H9 (cell line): ENCODE results near the gene ZSCAN2. TPM values are rescaled to one million over a fixed set of nuclear protein-coding genes. Genes with fewer than 3 reads are reported as not detected.
A peak's percentile ranks its signal among the peaks of the same experiment; 100 is the strongest.
"Not testable (repeated sequence)": the region's sequence is repeated elsewhere in the genome, so short reads cannot be mapped to it uniquely, and the experiment has no call there.

ENCODE experiments used
- DNase-seq: peaks from one replicate; pipeline ENCODE4 v3.0.0-alpha.2; 2017
- H2AFZ ChIP-seq: one replicate; pipeline ENCODE4 v1.6.1; 2013; ENCODE audit warnings: mild to moderate bottlenecking, low read length, control low read depth, moderate library complexity
- H2AK5ac ChIP-seq: 2 replicates; pipeline ENCODE4 v1.6.1; 2013; ENCODE audit warnings: low read length, control low read depth, mixed read lengths; ENCODE audit not compliant: insufficient read length
- H2BK120ac ChIP-seq: one replicate; pipeline ENCODE4 v1.6.1; 2013; ENCODE audit warnings: low read depth, mild to moderate bottlenecking, low read length, control low read depth, inconsistent platforms; ENCODE audit not compliant: poor library complexity, severe bottlenecking
- H2BK12ac ChIP-seq: 2 replicates; pipeline ENCODE4 v1.6.1; 2013; ENCODE audit warnings: low read length, control low read depth, mixed read lengths, low read depth; ENCODE audit not compliant: insufficient read length
- H2BK15ac ChIP-seq: 2 replicates; pipeline ENCODE4 v1.6.1; 2013; ENCODE audit warnings: low read depth, low read length, control low read depth
- H2BK20ac ChIP-seq: one replicate; pipeline ENCODE4 v1.6.1; 2013; ENCODE audit warnings: low read depth, mild to moderate bottlenecking, low read length, control low read depth, inconsistent platforms; ENCODE audit not compliant: poor library complexity, severe bottlenecking
- H2BK5ac ChIP-seq: 2 replicates; pipeline ENCODE4 v1.6.1; 2013; ENCODE audit warnings: low read length, control low read depth, mixed read lengths; ENCODE audit not compliant: insufficient read length
- H3K14ac ChIP-seq: 2 replicates; pipeline ENCODE4 v1.6.1; 2013; ENCODE audit warnings: low read length, control low read depth; ENCODE audit not compliant: insufficient read depth
- H3K18ac ChIP-seq: 2 replicates; pipeline ENCODE4 v1.6.1; 2013; ENCODE audit warnings: low read depth, mild to moderate bottlenecking, mixed read lengths, low read length, control low read depth; ENCODE audit not compliant: insufficient read length
- H3K23ac ChIP-seq: 2 replicates; pipeline ENCODE4 v1.6.1; 2013; ENCODE audit warnings: low read length, control low read depth, mixed read lengths, low read depth; ENCODE audit not compliant: insufficient read length
- H3K23me2 ChIP-seq: 2 replicates; pipeline ENCODE4 v1.6.1; 2013; ENCODE audit warnings: low read depth, mild to moderate bottlenecking, mixed read lengths, low read length, control low read depth; ENCODE audit not compliant: insufficient read length, poor library complexity, severe bottlenecking
- H3K27ac ChIP-seq: 2 replicates; pipeline ENCODE4 v1.5.1; 2013; ENCODE audit warnings: low read length, control low read depth, mixed read lengths, low read depth; ENCODE audit not compliant: insufficient read length
- H3K27me3 ChIP-seq: 2 replicates; pipeline ENCODE4 v1.6.1; 2013; ENCODE audit warnings: low read length, control low read depth, inconsistent platforms; ENCODE audit not compliant: insufficient read depth
- H3K4ac ChIP-seq: 2 replicates; pipeline ENCODE4 v1.6.1; 2013; ENCODE audit warnings: low read depth, mild to moderate bottlenecking, control low read depth, inconsistent platforms, low read length, moderate library complexity
- H3K4me1 ChIP-seq: 2 replicates; pipeline ENCODE4 v1.6.1; 2013; ENCODE audit warnings: low read length, control low read depth, inconsistent platforms; ENCODE audit not compliant: insufficient read depth
- H3K4me2 ChIP-seq: 2 replicates; pipeline ENCODE4 v1.6.1; 2013; ENCODE audit warnings: low read length, control low read depth, mixed read lengths; ENCODE audit not compliant: insufficient read length, insufficient read depth
- H3K56ac ChIP-seq: 2 replicates; pipeline ENCODE4 v1.6.1; 2013; ENCODE audit warnings: low read depth, mild to moderate bottlenecking, mixed read lengths, low read length, control low read depth; ENCODE audit not compliant: insufficient read length
- H3K79me1 ChIP-seq: 2 replicates; pipeline ENCODE4 v1.6.1; 2013; ENCODE audit warnings: low read depth, mild to moderate bottlenecking, moderate library complexity, low read length, control low read depth, inconsistent platforms; ENCODE audit not compliant: insufficient read depth, poor library complexity, severe bottlenecking
- H3K79me2 ChIP-seq: 2 replicates; pipeline ENCODE4 v1.6.1; 2013; ENCODE audit warnings: low read length, control low read depth, inconsistent platforms; ENCODE audit not compliant: insufficient read depth
- H3K9ac ChIP-seq: 2 replicates; pipeline ENCODE4 v1.6.1; 2013; ENCODE audit warnings: low read length, control low read depth, mixed read lengths; ENCODE audit not compliant: insufficient read length; ENCODE audit errors: extremely low read depth
- H3K9me3 ChIP-seq: one replicate; pipeline ENCODE4 v1.6.1; 2013; ENCODE audit warnings: low read depth, low read length, inconsistent platforms; ENCODE audit not compliant: control insufficient read depth
- H3T11ph ChIP-seq: one replicate; pipeline ENCODE4 v1.6.1; 2013; ENCODE audit warnings: mild to moderate bottlenecking, low read length, control low read depth, inconsistent platforms
- H4K20me1 ChIP-seq: one replicate; pipeline ENCODE4 v1.6.1; 2013; ENCODE audit not compliant: control insufficient read depth, insufficient read length, insufficient read depth
- H4K5ac ChIP-seq: 2 replicates; pipeline ENCODE4 v1.6.1; 2013; ENCODE audit warnings: low read depth, mild to moderate bottlenecking, mixed read lengths, low read length, control low read depth; ENCODE audit not compliant: insufficient read length
- H4K8ac ChIP-seq: replicated peaks from 2 replicates; pipeline ENCODE4 v1.6.1; 2013; ENCODE audit warnings: low read length, control low read depth, mixed read lengths, low read depth; ENCODE audit not compliant: insufficient read length
- H4K91ac ChIP-seq: 2 replicates; pipeline ENCODE4 v1.6.1; 2013; ENCODE audit warnings: low read depth, mild to moderate bottlenecking, moderate library complexity, mixed read lengths, low read length, control low read depth; ENCODE audit not compliant: insufficient read length
- H3K27ac Mint-ChIP-seq, 3 experiments: 2 replicates in 2 of 3; 3 replicates in 1 of 3; pipeline ENCODE4 v1.8.0; 2020 to 2021; ENCODE audit warnings: mixed read lengths in 3 of 3, mild to moderate bottlenecking in 1 of 3, moderate library complexity in 1 of 3
- H3K27me3 Mint-ChIP-seq: 2 replicates; pipeline ENCODE4 v1.8.0; 2021; ENCODE audit warnings: low read depth, mild to moderate bottlenecking, moderate library complexity, mixed read lengths
- H3K36me3 Mint-ChIP-seq, 3 experiments: 2 replicates in 2 of 3; 3 replicates in 1 of 3; pipeline ENCODE4 v1.8.0; 2020 to 2021; ENCODE audit warnings: low read depth in 3 of 3, mixed read lengths in 3 of 3; ENCODE audit not compliant: insufficient read depth in 1 of 3
- H3K4me1 Mint-ChIP-seq, 2 experiments: 2 replicates each; pipeline ENCODE4 v1.8.0; 2020; ENCODE audit warnings: mixed read lengths in 2 of 2
- H3K4me3 Mint-ChIP-seq, 2 experiments: 2 replicates in 1 of 2; 3 replicates in 1 of 2; pipeline ENCODE4 v1.8.0; 2020 to 2021; ENCODE audit warnings: mild to moderate bottlenecking in 2 of 2, mixed read lengths in 2 of 2, moderate library complexity in 1 of 2
- H3K9me3 Mint-ChIP-seq, 2 experiments: 2 replicates in 1 of 2; 3 replicates in 1 of 2; pipeline ENCODE4 v1.8.0; 2020; ENCODE audit warnings: mild to moderate bottlenecking in 2 of 2, mixed read lengths in 2 of 2, moderate library complexity in 1 of 2
- WGBS: extraction: QIAGEN DNeasy Blood & Tissue Kit; methylation state at CpG from one replicate; pipeline ENCODE4 v1.1.7; 2013; ENCODE audit warnings: missing lambda C conversion rate, low lambda C conversion rate, mixed read lengths; ENCODE audit not compliant: insufficient read length; ENCODE audit errors: extremely low coverage; 5-methylcytosine and 5-hydroxymethylcytosine counted together
- total RNA-seq: library from RNA; stranded (reverse); gene quantifications from 2 replicates; pipeline ENCODE4 v1.2.1, GENCODE V29; 2021

ZSCAN2 gene
- total RNA-seq, 1 experiment from 2014 or later = 28.4 TPM

GRCh38 chr15:84579261-84579721 is 21.5 kb upstream of the ZSCAN2 start:
- H3T11ph ChIP-seq, H3K4me3 Mint-ChIP-seq, H3K79me2 ChIP-seq, H2BK120ac ChIP-seq, H4K91ac ChIP-seq, H3K4me1 Mint-ChIP-seq, H2AFZ ChIP-seq, H3K27me3 ChIP-seq, H2BK12ac ChIP-seq, H3K9me3 Mint-ChIP-seq, H2BK15ac ChIP-seq, H3K9me3 ChIP-seq, H3K56ac ChIP-seq, H3K14ac ChIP-seq, H2BK5ac ChIP-seq, H4K8ac ChIP-seq, H3K23me2 ChIP-seq, H3K23ac ChIP-seq, DNase-seq, H4K20me1 ChIP-seq, H3K18ac ChIP-seq, H2AK5ac ChIP-seq, H3K27me3 Mint-ChIP-seq, H3K79me1 ChIP-seq, H3K4me2 ChIP-seq, H3K27ac ChIP-seq, H3K36me3 Mint-ChIP-seq, H2BK20ac ChIP-seq, H3K4ac ChIP-seq, H3K9ac ChIP-seq, H3K4me1 ChIP-seq, H4K5ac ChIP-seq: not testable (repeated sequence)
- WGBS = no CpG with 5 or more reads among the region's 7 CpGs
- 0 out of 7 replicates have a peak overlapping the region, but pooled peaks of 1 of the 3 experiments have one; percentile 7 for H3K27ac Mint-ChIP-seq

DNA sequence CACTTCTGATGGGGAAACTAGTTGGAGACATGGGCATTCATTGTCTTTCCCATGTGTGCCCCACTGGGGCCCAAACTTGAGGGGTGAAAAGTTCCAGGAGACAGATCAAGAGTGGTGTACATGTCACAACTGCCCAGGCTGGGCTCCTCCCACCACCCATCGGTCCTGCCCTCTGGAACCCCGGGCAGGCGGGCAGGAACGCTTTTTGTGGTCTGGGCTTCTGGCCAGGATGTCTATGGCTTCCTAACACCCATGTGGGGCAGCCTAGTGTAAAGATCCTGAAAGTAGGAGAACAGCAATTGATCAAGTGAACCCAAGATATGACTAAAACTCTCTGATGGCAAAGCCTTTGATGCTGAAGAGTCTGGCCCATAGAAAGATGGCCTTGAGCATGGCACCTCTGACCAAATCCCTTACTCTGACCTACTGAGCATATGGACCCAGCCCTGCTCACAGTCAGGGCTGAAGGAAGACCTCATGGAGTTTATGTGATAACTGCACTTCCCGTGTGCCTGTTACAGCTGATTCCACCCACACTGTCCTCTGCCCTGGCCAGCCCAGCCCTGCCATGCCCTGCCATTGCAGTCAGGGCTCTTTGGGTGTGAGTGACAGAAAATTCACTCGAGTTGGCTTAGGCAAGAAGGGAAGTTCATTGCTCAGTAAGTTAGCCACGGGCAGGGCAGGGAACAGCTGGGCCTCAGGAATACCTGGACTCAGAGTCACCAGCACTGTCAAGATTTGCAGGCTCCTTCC is 19.0 kb upstream of the ZSCAN2 start:
- not testable (repeated sequence) for H3K56ac ChIP-seq, H2BK120ac ChIP-seq, H4K8ac ChIP-seq, H3K9me3 Mint-ChIP-seq, H3K4me3 Mint-ChIP-seq, H2BK20ac ChIP-seq, H2BK5ac ChIP-seq, H3K4me1 Mint-ChIP-seq, H3K79me2 ChIP-seq, H3K23ac ChIP-seq, H2BK15ac ChIP-seq, H3K14ac ChIP-seq, H3K27me3 Mint-ChIP-seq, H4K20me1 ChIP-seq, H3K27ac ChIP-seq, H4K5ac ChIP-seq, DNase-seq, H3K27me3 ChIP-seq, H3K27ac Mint-ChIP-seq, H3T11ph ChIP-seq, H3K9ac ChIP-seq, H3K79me1 ChIP-seq, H3K9me3 ChIP-seq, H2AK5ac ChIP-seq, H4K91ac ChIP-seq, H3K4me2 ChIP-seq, H3K4me1 ChIP-seq, H2AFZ ChIP-seq, H3K23me2 ChIP-seq, H3K18ac ChIP-seq, H2BK12ac ChIP-seq, H3K36me3 Mint-ChIP-seq, H3K4ac ChIP-seq
- WGBS = no CpG with 5 or more reads among the region's 7 CpGs
